Measurements from ENCODE around the gene IL21R.
"Not testable (repeated sequence)": the region's sequence is repeated elsewhere in the genome, so short reads cannot be mapped to it uniquely, and the experiment has no call there.

Gene IL21R

DNA sequence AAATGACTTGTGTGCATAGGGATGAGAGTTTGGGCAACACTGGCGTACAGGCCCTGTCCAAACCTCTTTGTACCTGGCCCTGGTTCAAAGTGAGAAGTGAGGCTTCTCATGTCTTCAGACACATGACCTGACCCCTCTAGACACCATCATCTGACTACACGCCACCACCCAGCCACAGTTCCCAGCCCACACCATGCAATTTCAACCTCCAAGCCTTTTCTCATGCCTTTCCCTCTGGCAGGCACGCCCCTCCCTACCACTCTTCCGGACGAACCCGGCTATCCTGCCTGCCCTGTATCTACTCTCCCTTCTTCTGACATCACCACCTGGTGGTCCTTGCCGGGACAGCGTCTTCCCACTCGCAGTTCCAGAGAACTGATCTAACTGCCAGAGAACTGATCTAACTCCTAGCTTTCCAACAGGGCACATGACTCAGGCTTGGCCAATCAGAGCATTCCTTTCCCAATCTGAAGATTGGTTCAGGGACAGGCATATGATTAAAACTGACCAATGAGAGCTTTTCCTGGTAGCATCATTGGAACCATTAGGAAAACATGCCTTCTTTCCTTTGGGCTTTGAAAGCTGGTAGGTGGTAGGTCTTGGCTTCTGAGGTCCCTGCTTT is 27.1 kb upstream of the IL21R start:
- DNase-seq (ENCODE audit: low read depth in 2 of 2), result no peak

DNA sequence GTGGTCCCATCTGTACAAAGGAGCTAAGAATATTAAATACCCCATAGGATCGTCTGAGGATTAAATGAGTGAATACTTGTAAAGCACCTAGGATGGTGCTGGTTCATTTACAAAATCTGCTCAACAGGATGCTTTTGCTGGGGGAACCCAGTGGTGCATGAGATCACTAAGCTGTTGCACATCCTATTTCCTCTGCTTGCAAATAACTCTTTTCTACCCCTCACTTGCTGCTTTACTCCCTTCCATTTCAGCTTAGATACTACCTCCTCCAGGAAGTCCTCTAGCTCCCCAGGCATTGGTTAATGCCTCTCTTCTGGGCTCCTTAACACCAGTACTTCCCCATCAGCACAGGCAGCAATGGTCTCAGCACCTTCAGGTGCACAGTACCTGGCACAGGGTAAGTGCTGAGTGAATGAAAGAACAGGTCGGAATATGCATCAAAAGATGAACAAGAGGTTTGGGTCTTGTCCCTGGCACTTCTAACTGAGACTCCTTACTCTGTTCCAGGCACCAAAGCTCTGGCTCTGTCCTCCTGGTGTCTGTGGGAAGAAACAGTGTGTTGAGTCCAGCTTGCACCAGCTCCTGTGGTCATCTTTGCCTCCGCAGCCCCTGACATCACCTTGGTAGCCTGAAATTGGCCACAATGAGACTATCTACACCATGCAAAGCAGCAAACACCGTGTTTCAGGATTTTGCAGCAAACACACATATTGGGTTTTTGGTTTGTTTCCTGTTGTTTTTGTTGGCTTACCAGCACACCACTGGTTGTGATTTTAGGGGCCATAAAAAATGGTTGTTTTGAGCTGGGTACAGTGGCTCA is 24.1 kb upstream of the IL21R start:
- no peak for DNase-seq (ENCODE audit: low read depth in 2 of 2)

DNA sequence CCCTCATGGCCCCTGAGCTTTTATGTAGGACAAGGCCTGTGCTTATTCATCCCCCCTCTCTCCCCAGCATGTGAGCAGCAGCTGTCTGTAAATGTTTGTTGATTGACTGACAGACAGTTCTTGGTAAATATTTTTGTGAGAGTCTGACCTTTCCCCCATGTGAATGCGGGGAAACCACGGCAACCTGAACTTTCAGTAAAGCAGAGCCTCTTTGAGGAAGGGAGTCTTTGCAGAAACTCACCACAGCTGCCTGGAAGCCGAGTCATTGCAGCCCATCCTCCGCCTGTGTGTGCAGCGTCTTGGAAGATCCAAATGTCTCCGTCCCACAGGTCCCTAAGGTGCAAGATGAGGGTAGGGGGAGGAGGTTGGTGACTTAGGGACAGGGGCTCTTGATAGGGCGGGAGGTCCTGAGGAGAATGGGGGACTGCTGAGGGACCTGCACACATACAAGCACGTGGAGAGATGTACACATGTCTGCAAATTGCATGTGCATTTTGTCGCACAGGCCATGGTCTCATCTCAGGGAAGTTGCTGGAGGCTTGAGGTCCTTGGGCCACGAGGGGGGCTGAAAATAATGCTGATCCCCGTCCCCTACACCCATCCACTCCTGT is 23.0 kb upstream of the IL21R start:
- no peak for DNase-seq (ENCODE audit: low read depth in 2 of 2)

DNA sequence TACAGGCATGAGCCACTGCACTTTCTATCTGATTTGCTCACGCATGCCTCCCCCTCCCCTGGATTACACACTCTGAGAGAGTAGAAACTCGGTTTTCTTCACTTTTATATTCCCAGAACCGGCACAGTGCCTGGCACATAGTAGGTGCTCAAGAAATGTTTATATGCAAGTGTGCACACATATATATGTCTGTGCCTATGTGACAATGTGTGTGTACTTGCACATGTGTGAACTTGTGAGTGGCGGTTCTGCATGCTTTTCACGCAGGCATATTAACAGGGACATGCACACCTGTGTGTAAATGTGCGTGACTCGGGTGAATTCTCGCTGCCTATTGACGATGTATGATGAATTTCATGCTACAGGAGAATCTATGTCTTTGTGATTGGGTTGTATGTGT is 22.1 kb upstream of the IL21R start:
- no peak for DNase-seq (ENCODE audit: low read depth in 2 of 2)

DNA sequence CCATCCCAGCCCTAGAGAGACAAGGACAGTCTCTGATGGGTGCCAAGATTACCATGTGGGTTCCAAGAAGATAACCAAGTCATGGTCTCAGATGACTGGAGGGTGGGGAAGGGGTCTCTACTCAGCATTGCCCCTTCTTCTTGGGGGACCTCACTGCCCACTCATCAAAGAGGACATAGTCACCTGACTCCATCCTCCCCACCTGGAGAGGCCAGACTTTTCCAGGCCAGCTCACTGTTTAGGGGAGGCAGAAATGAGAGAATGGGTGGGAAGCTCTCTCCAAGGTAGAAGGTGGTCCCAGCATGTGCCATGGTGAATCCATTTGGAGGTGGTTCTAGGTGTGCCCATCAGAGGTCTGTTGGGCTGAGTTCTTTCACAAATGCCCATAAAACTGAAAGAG is 20.7 kb upstream of the IL21R start:
- DNase-seq (ENCODE audit: low read depth in 2 of 2), result no peak

DNA sequence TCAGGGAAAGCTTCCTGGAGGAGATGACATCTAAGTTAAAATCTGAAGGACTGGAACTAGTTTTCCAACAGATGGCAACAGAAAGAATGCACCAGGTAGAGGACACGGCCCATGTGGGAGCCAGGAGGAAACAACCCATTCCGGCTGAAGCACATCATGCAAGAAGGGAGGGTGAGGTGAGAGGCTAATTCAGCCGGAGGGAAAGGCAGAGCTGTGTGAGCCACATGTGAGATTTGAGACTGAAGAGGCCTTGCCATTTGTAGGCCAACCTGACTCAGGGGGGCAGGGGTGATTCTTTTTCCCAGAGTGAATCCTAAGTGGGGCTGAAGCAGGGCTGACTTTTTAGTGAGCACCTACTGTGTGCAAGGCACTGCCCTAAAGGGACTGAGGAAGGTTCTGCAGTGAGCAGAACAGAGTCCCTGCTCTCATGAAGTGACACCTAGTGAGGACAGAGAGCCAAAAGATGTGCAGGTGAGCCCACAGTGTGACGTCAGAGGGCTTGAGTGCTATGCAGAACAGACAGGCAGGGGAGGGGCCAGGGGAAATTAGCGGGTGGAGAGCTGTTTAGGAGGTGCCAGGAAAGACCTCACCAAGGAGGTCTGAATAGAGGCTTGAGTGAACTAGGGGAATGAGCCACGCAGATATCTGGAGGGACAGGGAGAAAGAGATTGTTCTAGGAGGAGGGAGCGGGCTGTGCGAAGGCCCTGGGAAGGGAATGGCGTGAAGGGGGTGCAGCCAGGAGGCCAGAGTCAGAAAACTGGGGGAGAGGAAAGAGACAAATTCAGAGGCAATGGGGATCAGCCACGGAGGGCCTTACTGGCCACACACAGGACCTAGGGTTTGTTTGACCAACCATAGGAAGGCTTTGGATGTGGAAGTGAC is 19.8 kb upstream of the IL21R start:
- no peak for DNase-seq (ENCODE audit: low read depth in 2 of 2)

DNA sequence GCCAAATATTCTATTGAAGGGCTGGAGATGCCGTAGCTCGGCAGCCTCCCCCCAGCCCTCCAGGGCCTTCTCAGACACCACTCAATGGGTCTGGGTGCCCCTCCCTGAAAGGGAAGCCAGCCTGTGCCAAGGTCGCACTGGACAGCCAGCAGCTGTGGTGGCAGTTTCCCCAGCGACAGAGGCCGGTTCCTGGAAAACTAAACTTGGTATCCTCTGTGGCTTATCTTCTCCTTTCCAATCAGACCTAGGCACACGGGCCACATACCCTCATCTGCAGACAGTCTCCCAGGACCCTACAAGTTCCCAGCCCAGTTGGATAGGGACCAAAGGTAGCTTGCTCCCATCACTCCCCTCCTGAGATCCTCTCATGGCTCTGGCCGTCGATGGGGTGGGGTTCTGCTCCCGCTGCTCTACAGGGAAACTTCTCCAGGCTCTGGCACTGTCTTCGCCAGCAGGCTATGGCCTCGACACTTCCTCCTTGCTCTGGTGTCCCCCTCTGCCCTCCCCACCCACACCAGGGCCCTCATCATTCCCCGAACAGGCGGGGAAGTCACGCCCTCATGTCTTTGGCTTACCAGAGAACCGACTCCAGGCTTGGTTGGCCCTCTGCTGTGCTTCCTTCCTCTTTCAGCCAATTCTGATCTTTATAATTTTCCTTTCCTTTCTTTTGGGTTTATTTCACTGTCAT is 18.3 kb upstream of the IL21R start:
- no peak for DNase-seq (ENCODE audit: low read depth in 2 of 2)

DNA sequence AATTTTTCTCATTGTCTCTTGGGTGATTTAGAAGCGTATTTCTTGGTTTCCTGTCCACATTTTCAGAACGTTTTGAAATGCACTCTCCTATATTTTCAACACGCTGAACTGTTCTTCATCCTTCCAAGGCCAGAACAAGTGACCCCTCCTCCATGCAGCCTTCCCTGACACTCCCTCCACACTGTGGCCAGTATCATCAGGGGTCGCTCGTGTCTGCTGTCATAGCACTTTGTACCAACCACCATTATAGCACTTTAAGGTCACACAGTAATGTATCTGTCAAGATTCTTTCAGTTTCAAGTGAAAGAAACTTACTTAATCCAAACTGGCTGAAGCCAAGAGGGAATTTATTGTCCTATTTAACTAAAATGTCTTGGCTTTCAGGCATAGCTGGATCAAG is 17.5 kb upstream of the IL21R start:
- DNase-seq (ENCODE audit: low read depth in 2 of 2), result no peak

DNA sequence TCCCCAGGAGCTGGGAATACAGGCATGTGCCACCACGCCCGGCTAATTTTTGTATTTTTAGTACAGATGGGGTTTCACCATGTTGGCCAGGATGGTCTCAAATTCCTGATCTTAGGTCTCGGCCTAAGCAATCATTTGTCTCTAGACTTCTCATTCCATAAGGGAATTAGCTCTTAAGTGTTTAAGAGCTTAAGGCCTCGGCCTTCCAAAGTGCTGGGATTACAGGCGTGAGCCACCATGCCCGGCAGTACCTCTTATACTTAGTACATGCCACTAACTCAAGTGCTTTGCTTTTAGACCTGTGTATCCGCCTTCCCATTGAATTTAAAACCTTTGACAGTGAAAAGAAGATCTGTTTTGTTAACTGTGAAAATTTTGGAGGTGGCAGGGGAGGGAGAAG is 16.6 kb upstream of the IL21R start:
- no peak for DNase-seq (ENCODE audit: low read depth in 2 of 2)

DNA sequence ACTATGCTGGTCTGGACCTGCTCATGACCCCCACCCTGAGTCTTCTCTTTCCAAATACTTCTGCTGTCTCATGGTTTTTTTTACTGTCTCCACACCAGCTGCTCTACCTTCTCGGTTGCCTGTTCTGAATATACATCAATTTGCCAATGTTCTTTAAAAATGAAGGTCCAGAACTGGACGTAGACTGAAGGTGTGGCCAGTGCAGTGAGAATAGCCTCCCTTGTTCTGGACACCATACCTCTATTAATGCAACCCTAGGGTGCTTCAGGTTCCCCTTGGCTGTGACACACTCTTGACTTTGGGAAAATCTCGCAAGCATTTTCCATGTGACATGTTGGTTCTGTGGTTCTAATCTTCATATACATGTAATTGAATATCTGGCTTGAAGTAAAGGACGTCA is 15.3 kb upstream of the IL21R start:
- DNase-seq (ENCODE audit: low read depth in 2 of 2), result no peak

DNA sequence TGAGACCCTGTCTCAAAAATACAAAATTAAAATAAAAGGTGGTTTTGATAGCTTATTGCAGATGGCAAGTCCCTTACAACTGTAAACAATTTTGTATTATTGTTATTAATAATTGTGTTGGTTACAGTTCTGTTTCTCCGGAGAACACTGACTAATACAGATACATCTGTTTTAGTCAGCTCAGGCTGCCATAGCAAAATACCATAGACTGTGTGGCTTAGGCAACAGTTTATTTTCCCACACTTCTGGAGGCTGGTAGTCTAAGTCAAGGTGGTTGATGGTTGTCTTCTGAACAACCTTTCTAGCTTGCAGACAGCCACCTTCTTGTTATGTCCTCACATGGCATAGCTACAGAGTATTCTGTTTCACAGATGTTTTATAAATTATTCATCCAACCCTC is 14.2 kb upstream of the IL21R start:
- DNase-seq (ENCODE audit: low read depth in 2 of 2), result no peak

DNA sequence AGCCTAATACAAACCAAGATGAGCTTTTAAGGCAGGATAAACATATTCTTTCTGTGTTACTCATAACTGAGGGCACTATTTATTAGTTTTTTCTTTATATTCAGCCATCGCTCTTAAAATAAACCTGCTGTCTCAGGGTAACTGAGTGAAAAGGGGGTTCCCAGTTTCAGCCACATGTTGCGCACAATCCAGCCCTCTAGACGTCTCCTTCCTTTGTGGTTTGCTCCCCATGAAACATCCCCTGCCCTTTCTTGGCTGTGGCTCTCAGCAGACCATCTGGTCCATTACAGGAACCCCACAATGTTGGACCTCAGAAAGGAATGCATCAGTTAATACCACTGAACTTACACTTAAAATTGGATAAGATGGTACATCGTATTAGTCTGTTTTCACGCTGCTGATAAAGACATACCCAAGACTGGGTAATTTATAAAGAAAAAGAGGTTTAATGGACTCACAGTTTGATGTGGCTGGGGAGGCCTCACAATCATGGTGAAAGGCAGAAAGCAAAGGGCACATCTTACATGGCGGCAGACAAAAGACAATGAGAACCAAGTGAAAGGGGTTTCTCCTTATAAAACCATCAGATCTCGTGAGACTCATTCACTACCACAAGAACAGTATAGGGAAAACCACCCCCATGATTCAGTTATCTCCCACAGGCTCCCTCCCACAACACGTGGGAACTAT is 12.6 kb upstream of the IL21R start:
- no peak for DNase-seq (ENCODE audit: low read depth in 2 of 2)

DNA sequence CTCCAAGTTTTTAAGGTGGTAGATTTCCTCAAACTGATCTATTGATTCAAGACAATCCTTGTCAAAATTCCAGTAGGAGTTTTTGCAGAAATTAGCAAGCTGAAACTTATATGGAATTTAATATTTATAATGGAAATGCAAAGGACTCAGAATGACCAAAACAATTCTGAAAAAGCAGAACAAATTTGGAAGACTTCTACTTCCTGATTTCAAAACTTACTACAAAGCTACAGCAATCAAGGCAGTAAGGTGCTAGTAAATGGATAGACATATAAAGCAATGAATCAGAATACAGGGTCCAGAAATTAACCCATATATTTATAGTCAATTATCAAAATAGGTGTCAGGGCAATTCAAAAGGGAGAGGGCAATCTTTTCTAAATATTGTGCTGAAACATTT is 11.8 kb upstream of the IL21R start:
- DNase-seq (ENCODE audit: low read depth in 2 of 2), result no peak

DNA sequence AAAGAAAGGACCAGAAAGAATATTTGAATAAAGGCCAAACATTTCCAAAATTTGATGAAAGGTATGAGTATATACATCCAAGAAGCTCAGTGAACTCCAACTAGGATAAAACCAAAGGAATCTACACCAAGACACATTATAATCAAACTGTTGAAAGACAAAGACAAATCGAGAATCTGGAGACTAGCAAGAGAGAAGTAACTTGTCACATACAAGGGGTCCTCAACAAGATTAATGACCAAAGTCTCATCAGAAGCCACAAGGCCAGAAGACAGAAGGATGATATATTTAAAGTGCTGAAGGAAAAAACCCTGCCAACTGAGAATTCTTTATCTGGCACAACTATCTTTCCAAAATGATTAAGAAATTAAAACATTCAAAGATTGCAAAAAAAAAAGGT is 9.3 kb upstream of the IL21R start:
- DNase-seq (ENCODE audit: low read depth in 2 of 2), result no peak

DNA sequence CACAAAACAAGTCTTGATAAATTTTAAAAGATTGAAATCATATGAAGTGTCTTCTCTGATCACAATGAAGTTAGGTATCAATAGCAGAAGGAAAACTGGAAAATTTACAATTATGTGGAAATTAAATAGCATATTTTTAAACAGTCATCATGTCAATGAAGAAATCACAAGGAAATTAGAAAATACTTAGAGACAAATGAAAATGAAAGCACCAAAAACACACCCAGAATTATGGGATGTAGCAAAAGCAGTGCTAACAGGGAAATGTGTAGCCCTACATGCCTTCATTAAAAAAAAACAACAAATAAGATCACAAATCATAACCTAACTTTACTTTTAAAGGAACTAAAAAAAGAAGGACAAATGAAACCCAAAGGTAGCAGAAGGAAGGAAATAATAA is 7.5 kb upstream of the IL21R start:
- no peak for DNase-seq (ENCODE audit: low read depth in 2 of 2)

DNA sequence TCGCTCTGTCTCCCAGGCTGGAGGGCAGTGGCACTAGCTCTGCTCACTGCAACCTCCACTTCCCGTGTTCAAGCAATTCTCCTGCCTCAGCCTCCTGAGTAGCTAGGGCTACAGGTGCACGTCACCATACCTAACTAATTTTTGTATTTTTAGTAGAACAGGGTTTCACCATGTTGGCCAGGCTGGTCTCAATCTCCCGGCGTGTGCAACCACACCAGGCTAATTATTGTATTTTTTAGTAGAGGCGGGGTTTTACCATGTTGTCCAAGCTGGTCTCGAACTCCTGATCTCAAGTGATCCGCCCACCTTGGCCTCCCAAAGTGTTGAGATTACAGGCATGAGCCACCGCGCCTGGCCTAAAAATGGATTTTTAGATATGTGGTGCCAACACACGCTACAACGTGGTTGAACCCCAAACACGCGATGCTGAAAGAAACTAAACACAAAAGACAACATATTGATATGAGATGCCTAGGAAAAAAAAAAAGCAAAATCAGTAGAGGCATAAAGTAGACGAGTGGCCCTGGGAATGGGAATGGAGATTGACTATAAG is 3.6 kb upstream of the IL21R start:
- not testable (repeated sequence) for DNase-seq (ENCODE audit: low read depth in 2 of 2)

DNA sequence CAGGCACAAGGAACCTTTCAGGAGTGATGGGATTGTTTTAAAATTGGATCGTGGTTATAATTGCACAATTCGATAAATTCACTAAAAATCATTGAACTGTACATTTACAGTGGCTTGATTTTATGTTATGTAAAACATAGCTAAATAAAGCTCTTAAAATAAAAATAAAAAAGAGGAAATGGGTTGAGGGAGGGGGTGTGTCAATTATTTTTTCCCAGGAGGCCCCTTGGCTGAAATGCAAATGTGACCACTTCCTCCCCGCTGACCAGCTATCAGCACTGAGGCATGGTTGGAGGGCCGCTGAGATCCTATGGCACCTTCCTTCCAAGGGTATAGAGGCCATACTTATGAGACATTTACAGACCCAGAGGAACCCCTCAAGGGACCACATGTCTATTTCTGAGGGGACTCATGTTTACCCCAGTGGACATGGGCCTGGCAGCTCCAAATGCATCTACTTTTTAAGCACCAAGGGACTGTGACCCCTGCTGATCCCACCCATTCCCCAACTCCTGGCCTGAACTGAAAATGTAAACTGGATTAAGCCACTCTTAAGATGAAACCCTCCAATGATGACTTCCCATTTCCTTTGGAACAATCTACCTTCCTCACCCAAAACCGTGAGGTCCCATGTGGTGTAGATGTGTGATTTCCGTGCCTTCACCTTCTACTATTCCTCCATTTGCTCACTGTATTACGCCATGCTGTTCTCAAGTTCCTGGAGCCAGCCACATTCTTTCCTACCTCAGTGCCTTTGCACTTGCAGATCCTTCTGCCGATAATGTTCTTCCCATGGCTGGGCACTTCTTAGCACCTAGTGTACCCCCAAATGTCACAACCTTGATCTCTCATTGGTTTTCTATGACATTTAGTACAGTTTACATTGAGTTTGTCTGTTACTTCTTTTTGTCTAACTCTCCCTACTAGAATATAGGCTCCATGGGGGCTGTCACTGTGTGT is 2.8 kb upstream of the IL21R start:
- no peak for DNase-seq (ENCODE audit: low read depth in 2 of 2)

DNA sequence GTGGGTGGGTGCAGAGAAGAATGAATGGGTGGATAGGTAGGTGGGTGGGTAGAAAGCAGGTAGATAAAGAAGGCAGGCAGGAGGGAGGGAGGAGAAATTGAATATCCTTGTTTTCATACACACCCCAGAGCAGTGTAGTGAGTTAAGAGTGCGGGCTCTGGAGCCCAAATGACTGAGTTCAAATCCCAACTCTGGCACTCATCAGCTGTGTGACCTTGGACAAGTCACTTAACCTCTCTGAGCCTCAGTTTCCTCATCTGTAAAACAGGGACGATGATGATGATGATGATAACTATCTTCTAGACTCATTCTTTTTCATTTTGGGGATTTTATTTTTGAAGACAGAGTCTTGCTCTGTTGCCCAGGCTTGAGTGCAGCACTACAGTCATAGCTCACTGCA is 2.0 kb upstream of the IL21R start:
- no peak for DNase-seq (ENCODE audit: low read depth in 2 of 2)

DNA sequence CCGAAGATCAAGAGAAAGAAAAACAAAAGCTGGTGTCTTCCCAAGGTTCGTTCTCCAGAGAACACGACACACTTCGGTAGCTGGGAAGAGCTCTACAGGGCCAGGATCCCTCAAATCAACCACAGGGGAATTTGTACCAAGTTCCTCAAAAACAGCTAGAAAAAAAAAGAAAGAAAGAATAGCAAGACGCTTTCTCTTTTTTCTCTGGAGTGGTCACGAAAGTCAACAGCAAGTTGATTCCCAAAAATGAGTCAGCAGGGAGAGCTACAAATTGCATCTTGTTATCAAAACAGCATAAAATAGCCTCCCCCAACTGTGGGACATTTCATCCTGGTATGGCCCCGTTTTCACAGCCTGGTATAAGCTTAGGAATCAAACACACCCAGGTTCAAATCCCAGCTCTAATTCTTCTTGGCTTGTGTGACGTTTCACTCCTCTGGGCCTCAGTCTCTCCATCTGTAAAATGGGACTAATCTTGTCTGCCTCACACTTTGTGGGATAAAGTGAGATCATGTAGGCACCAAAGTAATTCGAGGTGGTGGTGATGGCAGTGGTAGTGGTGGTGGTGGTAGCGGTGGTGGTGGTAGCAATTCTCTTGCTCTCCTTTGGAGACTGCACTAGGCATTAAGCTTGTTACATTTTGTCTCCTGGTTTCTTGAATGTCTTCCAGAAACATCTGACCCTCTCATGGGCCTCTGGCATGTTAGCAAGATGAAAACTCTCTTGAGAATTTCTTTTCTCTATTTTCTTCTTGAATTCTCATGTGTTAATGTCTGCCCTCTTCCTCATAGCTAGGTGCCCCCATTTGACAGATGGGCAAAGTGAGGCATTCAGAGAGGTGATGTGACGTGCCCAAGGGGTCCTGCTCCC is 988 bp upstream of the IL21R start:
- DNase-seq (ENCODE audit: low read depth in 2 of 2), result no peak
